ENCODE data around the gene EEIG2.

The EEIG2 gene

DNA sequence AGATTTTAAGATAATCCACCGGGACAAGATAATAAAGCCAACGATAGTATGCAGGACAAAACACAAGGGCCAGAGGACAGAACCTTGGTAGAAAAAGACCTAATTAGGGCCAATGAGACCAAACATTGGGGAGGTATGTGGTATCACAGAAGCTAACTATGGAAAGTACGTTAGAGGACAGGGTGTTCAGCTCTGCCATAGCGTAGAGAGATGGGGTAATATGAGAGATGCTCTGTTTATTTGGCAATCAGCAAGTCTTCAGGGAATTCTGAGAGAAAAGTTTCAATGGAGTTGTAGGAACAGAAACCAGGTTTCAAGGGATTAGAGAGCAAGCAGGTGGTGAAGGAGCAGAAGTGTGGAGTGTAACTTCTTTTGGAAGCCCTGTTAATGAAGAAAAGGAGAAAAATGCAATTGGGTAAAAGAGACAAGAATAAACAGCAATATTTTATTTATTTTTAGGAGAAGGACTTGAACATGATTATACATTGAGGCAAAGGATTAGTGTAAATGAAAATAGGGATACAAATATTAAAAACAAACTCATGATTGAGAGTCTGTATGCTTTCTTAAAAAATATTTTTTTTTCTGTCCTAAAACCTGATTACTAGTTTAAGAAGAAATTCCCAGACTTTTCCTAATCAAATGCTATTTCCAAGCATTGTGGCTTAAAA is 24.0 kb downstream of the EEIG2 start:
- no peak for DNase-seq (ENCODE audit: low read depth)

GRCh38 chr1:108584428-108584856 is 24.5 kb downstream of the EEIG2 start:
- no peak for DNase-seq (ENCODE audit: low read depth)

DNA sequence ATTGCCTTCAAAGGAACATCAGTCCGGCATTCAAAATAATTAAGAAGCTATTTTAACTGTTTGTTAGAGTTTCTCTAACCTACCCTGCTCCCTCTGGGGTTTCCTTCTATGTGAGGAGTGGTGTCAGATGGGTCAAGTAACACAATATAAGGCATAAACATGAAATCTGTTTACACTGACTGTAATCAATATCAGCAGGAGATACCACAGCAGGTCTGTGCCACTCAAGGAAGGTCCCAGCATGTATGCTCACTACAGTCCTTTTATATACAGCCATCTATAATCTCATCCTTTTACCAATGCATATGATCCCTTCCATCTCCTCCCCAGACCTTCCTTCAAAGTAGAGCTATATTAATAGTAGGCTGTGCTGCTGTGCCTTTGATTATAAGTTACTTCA is 25.4 kb downstream of the EEIG2 start:
- no peak for DNase-seq (ENCODE audit: low read depth)

GRCh38 chr1:108590441-108590840 is 30.5 kb downstream of the EEIG2 start:
- peak; percentile 13 for DNase-seq (ENCODE audit: low read depth)

DNA sequence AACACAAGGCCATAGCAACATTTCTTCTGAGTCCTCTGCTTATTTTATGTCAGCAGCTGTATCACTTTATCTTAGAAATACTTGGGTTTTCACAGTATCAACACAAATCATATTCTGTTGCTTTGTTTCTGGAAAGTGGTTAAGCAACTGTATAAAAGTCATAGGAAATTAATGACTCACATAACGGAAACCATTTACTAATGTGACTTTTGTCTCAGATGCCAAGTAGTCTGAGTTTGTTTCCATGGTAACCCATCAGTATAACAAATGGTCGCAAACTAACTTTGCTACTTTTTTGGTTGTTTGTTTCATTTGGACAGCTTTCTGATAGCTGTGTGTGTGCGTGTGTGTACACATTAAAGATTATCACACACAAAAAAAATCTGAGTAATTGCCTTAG is 31.1 kb downstream of the EEIG2 start:
- DNase-seq (ENCODE audit: low read depth), result peak; percentile 94

- no peak for DNase-seq (ENCODE audit: low read depth)
Measured at GRCh38 chr1:108591466-108591865, 31.6 kb downstream of the EEIG2 start.

GRCh38 chr1:108592030-108592759 is 32.3 kb downstream of the EEIG2 start:
- DNase-seq (ENCODE audit: low read depth), result no peak

- no peak for DNase-seq (ENCODE audit: low read depth)
Measured at GRCh38 chr1:108593448-108593847, 33.5 kb downstream of the EEIG2 start.

DNA sequence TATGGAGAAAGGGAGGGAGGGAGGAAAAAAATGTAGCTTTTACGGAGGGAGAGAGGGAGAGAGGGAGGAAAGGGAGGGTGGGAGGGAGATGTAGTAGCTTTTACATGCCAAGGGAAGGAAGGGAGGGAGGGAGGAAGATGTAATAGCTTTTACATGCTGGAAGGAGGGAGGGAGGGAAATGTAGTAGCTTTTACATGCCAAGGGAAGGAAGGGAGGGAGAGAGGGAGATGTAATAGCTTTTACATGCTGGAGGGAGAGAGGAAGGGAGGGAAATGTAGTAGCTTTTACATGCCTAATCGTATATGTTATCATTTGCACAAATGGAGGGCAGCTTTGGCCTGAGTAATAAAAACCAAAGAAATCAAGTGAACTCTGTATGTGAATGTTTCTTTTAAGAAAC is 35.6 kb downstream of the EEIG2 start:
- peak; percentile 44 for DNase-seq (ENCODE audit: low read depth)

- DNase-seq (ENCODE audit: low read depth), result no peak
Measured at GRCh38 chr1:108597041-108597440, 37.1 kb downstream of the EEIG2 start.

- peak; percentile 19 for DNase-seq (ENCODE audit: low read depth)
Measured at GRCh38 chr1:108598340-108598739, 38.4 kb downstream of the EEIG2 start.

- peak; percentile 28 for DNase-seq (ENCODE audit: low read depth)
Measured at GRCh38 chr1:108600504-108600903, 40.6 kb downstream of the EEIG2 start.

DNA sequence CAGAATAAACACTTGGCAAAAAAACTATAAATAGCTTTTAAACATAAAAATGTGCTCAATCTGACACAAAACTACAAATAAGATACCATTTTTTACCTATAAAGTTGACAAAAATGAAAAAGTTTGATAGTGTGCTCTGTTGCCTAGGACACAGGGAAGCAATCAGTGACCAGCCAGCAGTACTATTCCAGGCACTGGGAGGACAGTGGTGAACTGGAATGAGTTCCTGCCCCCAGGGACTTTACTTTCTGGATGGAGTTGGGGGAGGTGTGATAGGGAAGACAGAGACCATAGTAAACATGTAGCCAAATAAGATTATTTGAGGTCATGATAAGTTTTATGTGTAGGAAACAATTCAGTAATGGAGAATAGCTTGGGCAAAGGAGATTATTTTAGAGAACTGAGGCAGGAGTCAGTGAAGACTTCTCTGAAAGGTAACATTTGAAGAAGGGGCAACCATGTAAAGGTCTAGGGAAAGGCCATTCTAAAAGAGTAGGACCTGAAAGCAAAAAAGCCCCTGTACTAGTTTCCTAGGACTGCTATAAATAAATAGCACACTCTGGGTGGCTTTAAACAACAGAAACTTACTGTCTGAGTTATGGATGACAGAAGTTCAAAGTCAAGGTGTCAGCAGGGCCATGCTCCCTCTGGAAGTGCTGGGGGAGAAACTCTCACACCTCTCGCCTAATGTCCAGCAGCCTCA is 42.0 kb downstream of the EEIG2 start:
- peak; percentile 45 for DNase-seq (ENCODE audit: low read depth)

DNA sequence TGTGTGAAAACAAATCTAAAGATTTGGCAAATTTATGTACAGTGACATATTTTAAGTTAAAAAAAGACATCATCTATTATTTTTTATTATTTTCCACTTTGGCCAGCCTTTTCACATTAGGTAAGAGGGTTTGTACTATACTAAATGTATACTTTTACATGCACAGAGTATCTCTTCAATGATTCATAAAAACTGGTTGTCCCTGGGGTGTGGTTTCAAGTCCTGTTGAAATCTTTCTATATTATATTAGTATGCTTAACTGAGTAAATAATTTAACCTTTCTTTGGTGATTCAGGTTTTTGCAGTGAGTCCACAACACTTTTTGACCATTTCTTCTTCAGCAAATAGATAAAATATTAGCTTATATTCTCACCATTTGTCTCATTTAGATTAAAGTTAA is 45.7 kb downstream of the EEIG2 start:
- no peak for DNase-seq (ENCODE audit: low read depth)

DNA sequence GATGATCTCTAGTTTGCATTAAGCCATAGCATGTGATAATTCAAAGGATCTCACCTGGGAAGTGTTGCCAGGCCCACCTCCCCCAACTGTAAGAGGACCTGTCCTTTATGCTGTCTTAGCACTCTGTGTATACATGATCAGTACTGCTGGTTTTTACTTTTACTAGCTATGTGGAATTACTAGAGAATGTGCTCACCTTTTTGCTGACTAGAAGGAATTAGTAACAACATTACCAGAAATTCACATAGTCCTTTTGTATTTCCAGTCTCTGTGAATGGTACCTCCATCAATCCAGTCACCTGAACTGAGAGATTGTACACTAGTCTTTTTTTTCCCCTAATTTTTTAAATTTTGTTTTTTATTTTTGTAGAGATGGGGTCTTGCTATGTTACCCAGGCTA is 46.6 kb downstream of the EEIG2 start:
- no peak for DNase-seq (ENCODE audit: low read depth)

DNA sequence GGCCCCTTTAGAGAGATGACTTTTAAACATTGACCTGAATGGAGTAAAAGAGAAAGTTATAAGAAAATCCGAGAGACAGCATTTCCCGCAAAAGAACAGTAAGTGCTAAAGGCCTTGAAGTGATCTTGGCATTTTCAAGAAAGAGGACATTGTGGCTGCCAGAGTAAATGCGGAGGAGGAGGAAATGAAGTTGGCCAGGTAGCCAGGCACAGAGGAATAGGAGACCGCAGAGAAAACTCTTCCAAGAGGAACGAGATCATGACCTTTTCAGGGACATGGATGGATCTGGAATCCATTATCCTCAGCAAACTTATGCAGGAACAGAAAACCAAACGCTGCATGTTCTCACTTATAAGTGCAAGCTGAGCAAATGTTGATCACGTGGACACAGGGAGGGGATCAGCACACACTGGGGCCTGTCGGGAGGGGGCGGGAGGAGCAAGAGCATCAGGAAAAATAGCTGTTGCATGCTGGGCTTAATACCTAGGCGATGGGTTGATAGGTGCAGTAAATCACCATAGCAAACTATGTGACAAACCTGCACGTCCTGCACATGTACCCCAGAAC is 49.7 kb downstream of the EEIG2 start:
- no peak for DNase-seq (ENCODE audit: low read depth)
